Naive thymus-derived CD4-positive, alpha-beta T cell (primary cell): ENCODE data around the gene SMIM35. TPM values are rescaled to one million over a fixed set of nuclear protein-coding genes. Genes with fewer than 3 reads are reported as not detected.
"Not testable (repeated sequence)": the region's sequence is repeated elsewhere in the genome, so short reads cannot be mapped to it uniquely, and the experiment has no call there.

Source experiments
- ATAC-seq: fragments of 150-1000 bp; cut with Tn5 transposase; 2 replicates; pipeline ENCODE4 v1.10.0; 2021; ENCODE audit warnings: mild to moderate bottlenecking, moderate library complexity
- CTCF ChIA-PET: fragments of 350-600 bp; sonication (Branson Sonifier 250); formaldehyde crosslinking; loops from one replicate; lab custom pipeline; 2021; ENCODE audit warnings: antibody characterized with exemption; lab: Charles Lee
- POLR2A ChIA-PET: fragments of 350-600 bp; sonication (Branson Sonifier 250); formaldehyde crosslinking; loops from one replicate; lab custom pipeline; 2021; ENCODE audit warnings: antibody characterized with exemption, inconsistent platforms; lab: Charles Lee
- DNase-seq, 9 donors: peaks; one replicate each; pipeline versions ENCODE4 v3.0.0 to v3.0.0-alpha.2; 2020 to 2022; ENCODE audit warnings: mixed read lengths in 1 of 9
- H3K27ac ChIP-seq: one replicate; pipeline ENCODE4 v1.7.0; 2013; ENCODE audit warnings: mild to moderate bottlenecking, low read depth, low read length, moderate library complexity
- H3K27me3 ChIP-seq, 2 donors: one replicate each; pipeline ENCODE4 v1.7.0; 2013; ENCODE audit warnings: low read length in 2 of 2, mild to moderate bottlenecking in 2 of 2, moderate library complexity in 2 of 2; ENCODE audit not compliant: control insufficient read depth in 2 of 2, insufficient read depth in 2 of 2
- H3K36me3 ChIP-seq, 3 experiments: 1 replicate in 2 of 3; 2 replicates in 1 of 3; pipeline ENCODE4 v1.7.0; 2013; ENCODE audit warnings: low read length in 3 of 3, mild to moderate bottlenecking in 3 of 3, moderate library complexity in 1 of 3; ENCODE audit not compliant: insufficient read depth in 3 of 3, control insufficient read depth in 2 of 3
- H3K4me1 ChIP-seq, 2 donors: one replicate each; pipeline ENCODE4 v1.7.0; 2013; ENCODE audit warnings: low read length in 2 of 2, mild to moderate bottlenecking in 2 of 2, moderate library complexity in 1 of 2; ENCODE audit not compliant: control insufficient read depth in 2 of 2, insufficient read depth in 2 of 2
- H3K4me3 ChIP-seq: 2 replicates; pipeline ENCODE4 v1.7.0; 2013; ENCODE audit warnings: mild to moderate bottlenecking, low read length
- H3K9me3 ChIP-seq, 3 experiments: 1 replicate in 2 of 3; 2 replicates in 1 of 3; pipeline ENCODE4 v1.7.0; 2013; ENCODE audit warnings: low read length in 3 of 3; ENCODE audit not compliant: control insufficient read depth in 2 of 3
- H3K27ac Mint-ChIP-seq, 9 donors: one replicate each; pipeline ENCODE4 v1.8.0; 2020 to 2022; ENCODE audit warnings: mixed read lengths in 9 of 9, mild to moderate bottlenecking in 8 of 9, moderate library complexity in 5 of 9, inconsistent platforms in 2 of 9
- H3K27me3 Mint-ChIP-seq, 5 donors: one replicate each; pipeline ENCODE4 v1.8.0; 2021 to 2022; ENCODE audit warnings: mixed read lengths in 5 of 5, mild to moderate bottlenecking in 1 of 5
- H3K36me3 Mint-ChIP-seq, 5 donors: one replicate each; pipeline ENCODE4 v1.8.0; 2020 to 2022; ENCODE audit warnings: mixed read lengths in 5 of 5, mild to moderate bottlenecking in 3 of 5, inconsistent platforms in 1 of 5
- H3K4me1 Mint-ChIP-seq, 7 donors: one replicate each; pipeline ENCODE4 v1.8.0; 2020 to 2022; ENCODE audit warnings: mixed read lengths in 7 of 7, mild to moderate bottlenecking in 3 of 7, inconsistent platforms in 1 of 7
- H3K4me3 Mint-ChIP-seq, 10 donors: one replicate each; pipeline ENCODE4 v1.8.0; 2020 to 2022; ENCODE audit warnings: mild to moderate bottlenecking in 10 of 10, mixed read lengths in 10 of 10, moderate library complexity in 6 of 10, inconsistent platforms in 2 of 10
- H3K9me3 Mint-ChIP-seq, 11 donors: one replicate each; pipeline ENCODE4 v1.8.0; 2020 to 2022; ENCODE audit warnings: mixed read lengths in 11 of 11, mild to moderate bottlenecking in 4 of 11, inconsistent platforms in 1 of 11, moderate library complexity in 1 of 11
- intact Hi-C, 2 donors: fragments of 100-400 bp; cut with micrococcal nuclease; formaldehyde crosslinking; loops; one replicate each; pipeline ENCODE4 v1.15.1; 2023
- polyA plus RNA-seq, 2 donors: library from polyadenylated mRNA; unstranded; fragments of 300-500 nt; fragmentation: Illumina TruSeq; gene quantifications; one replicate each; pipeline ENCODE4 v1.2.3, GENCODE V29; 2021
- total RNA-seq, 6 experiments: library from RNA in 5 of 6; stranded (reverse) in 5 of 6; gene quantifications; 1 replicate in 5 of 6; 2 replicates in 1 of 6; pipeline ENCODE4 v1.2.3 and lab custom pipeline; 2021 to 2026

Gene SMIM35
- total and polyA plus RNA-seq, 7 experiments from 2014 or later = 0.11 to 0.60 (median 0.28) TPM; not detected in 3

DNA sequence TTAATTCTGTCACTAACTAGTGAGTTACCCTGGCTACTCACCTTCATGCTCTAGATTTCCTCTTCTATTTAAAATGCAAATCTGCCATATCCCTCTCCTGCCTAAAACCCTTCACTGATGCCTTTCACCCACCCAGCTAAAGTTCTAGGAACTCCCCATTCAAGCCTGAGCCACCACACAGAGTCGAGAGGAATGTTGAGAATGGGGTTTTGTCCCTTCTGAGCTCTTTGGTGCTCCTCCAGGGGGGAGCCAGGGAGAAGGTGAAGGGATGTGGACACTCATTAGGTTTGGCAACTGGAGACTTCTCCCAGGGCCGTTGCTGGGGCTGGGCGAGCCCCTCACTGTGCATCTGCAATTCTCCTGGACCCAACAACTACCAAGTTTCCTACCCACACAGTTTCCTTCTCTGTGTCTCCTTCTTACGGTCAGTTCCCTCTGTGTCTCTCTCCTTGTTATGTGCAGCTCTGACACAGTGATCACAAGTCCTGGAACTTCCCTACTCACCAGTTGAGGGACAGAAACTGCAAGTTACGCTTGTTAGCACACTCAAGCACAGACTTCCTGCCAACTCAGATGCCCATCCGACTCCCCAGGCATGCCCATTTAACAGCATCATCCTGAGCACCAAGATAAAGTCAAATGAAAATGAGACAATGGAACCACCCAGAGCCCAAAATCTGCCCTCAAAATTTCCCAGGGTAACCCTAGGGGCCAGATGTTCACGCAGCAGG, 107.1 kb downstream of the SMIM35 start:
- no peaks in the 10 kb centered on the region for H3K27me3 ChIP-seq
- intact Hi-C loops = no loop called here
- ChIA-PET CTCF (interaction anchor here (1.0 to 2.3 kb wide), 4 partner anchors 9 to 32 kb away, joined by 4 to 10 read pairs (median 8); no protein-coding TSS in a partner anchor), POLR2A (interaction anchor here (0.8 to 16.0 kb wide), 13 partner anchors 8 to 72 kb away, joined by 3 to 302 read pairs (median 4); partner anchors contain the start of gene IL10RA)
- H3K36me3 ChIP-seq = no peaks in the 10 kb centered on the region
- H3K36me3 Mint-ChIP-seq = peaks cover 0 to 60% (median 7%) of the 10 kb centered on the region in 5 donors
- H3K4me3 Mint-ChIP-seq = peak overlapping the region in 8 of 10 donors; percentile 14 to 55 (median 32)
- H3K4me1 ChIP-seq = peaks cover 35 to 42% of the 10 kb centered on the region in 2 donors
- peaks cover 39 to 79% (median 69%) of the 10 kb centered on the region in 7 donors for H3K4me1 Mint-ChIP-seq
- peak; percentile 85 for ATAC-seq
- no peaks in the 10 kb centered on the region for H3K9me3 ChIP-seq
- no peak for DNase-seq
- no peaks in the 10 kb centered on the region for H3K27me3 Mint-ChIP-seq
- peak overlapping the region in 8 of 9 donors; percentile 12 to 76 (median 71) for H3K27ac Mint-ChIP-seq
- peaks cover 0 to 14% (median 2%) of the 10 kb centered on the region in 11 donors for H3K9me3 Mint-ChIP-seq
- H3K27ac ChIP-seq = no peak overlapping the region
- H3K4me3 ChIP-seq = no peak overlapping the region

DNA sequence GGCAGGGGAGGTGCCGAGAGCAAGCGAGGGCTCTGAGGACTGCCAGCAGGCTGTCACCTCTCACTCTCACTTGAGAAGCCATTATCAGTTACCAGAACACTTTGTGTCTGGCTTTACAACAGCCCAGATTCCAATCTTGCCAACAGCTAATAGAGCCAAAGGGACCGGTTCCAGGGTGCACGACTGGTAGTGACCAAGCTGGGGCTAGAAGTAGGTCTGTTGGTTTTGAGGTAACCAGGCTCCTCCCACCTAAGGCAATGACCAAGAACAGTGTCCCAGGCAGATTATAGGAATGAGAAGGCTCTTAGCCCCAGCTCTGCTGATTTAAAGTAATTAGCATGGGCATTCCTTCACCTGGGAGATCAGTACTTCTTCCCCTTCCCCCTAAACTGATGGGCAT, 107.8 kb downstream of the SMIM35 start:
- ATAC-seq = no peak
- peaks cover 36 to 39% of the 10 kb centered on the region in 2 donors for H3K4me1 ChIP-seq
- peak overlapping the region in 6 of 10 donors; percentile 14 to 55 (median 24) for H3K4me3 Mint-ChIP-seq

DNA sequence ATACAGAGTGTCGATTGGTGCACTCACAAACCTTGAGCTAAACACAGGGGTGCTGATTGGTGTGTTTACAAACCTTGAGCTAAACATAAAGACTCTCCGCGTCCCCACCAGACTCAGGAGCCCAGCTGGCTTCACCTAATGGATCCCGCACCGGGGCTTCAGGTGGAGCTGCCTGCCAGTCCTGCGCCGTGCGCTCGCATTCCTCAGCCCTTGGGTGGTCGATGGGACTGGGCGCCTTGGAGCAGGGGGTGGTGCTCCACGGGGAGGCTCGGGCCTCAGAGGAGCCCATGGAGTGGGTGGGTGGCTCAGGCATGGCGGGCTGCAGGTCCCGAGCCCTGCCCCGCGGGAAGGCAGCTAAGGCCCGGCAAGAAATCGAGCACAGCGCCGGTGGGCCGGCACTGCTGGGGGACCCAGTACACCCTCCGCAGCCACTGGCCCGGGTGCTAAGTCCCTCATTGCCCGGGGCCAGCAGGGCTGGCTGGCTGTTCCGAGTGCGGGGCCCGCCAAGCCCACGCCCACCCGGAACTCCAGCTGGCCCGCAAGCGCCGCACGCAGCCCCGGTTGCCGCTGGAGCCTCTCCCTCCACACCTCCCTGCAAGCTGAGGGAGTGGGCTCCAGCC, 108.4 kb downstream of the SMIM35 start:
- DNase-seq, H3K36me3 ChIP-seq, H3K27ac ChIP-seq, ATAC-seq, H3K27me3 Mint-ChIP-seq, H3K9me3 ChIP-seq, H3K27me3 ChIP-seq, intact Hi-C loops, H3K4me3 ChIP-seq: not testable (repeated sequence)
- ChIA-PET POLR2A (interaction anchor here (0.9 to 16.0 kb wide), 7 partner anchors 9 to 37 kb away, joined by 3 to 302 read pairs (median 4); partner anchors contain the start of gene IL10RA), CTCF (interaction anchor here (1.2 to 2.3 kb wide), 5 partner anchors 8 to 31 kb away, joined by 5 to 10 read pairs (median 8); partner anchors contain the start of gene IL10RA)
- H3K4me1 Mint-ChIP-seq = peaks cover 34 to 76% (median 70%) of the 10 kb centered on the region in 7 donors
- H3K27ac Mint-ChIP-seq = peak overlapping the region in 5 of 9 donors; percentile 54 to 94 (median 85)
- peaks cover 0 to 14% (median 2%) of the 10 kb centered on the region in 11 donors for H3K9me3 Mint-ChIP-seq
- peaks cover 0 to 59% (median 7%) of the 10 kb centered on the region in 5 donors for H3K36me3 Mint-ChIP-seq
- H3K4me3 Mint-ChIP-seq = peak overlapping the region in 8 of 10 donors; percentile 58 to 93 (median 81)
- peaks cover 37 to 41% of the 10 kb centered on the region in 2 donors for H3K4me1 ChIP-seq

More for the DNA sequence above, 107.8 kb downstream of the SMIM35 start:
- Mint-ChIP-seq H3K27me3 (no peaks in the 10 kb centered on the region), H3K4me1 (peaks cover 36 to 78% (median 71%) of the 10 kb centered on the region in 7 donors), H3K9me3 (peaks cover 0 to 14% (median 2%) of the 10 kb centered on the region in 11 donors), H3K36me3 (peaks cover 0 to 59% (median 7%) of the 10 kb centered on the region in 5 donors), H3K27ac (peak overlapping the region in 6 of 9 donors; percentile 59 to 76 (median 72))
- Histone ChIP-seq H3K36me3 (no peaks in the 10 kb centered on the region), H3K4me3 (no peak overlapping the region), H3K27me3 (no peaks in the 10 kb centered on the region), H3K27ac (no peak overlapping the region), H3K9me3 (no peaks in the 10 kb centered on the region)
- POLR2A ChIA-PET = interaction anchor here (0.8 to 16.0 kb wide), 9 partner anchors 8 to 72 kb away, joined by 3 to 302 read pairs (median 5); partner anchors contain the start of gene IL10RA
- CTCF ChIA-PET = interaction anchor here (1.0 to 2.3 kb wide), 4 partner anchors 9 to 32 kb away, joined by 4 to 10 read pairs (median 8); no protein-coding TSS in a partner anchor
- intact Hi-C loops = no loop called here
- DNase-seq = no peak

DNA sequence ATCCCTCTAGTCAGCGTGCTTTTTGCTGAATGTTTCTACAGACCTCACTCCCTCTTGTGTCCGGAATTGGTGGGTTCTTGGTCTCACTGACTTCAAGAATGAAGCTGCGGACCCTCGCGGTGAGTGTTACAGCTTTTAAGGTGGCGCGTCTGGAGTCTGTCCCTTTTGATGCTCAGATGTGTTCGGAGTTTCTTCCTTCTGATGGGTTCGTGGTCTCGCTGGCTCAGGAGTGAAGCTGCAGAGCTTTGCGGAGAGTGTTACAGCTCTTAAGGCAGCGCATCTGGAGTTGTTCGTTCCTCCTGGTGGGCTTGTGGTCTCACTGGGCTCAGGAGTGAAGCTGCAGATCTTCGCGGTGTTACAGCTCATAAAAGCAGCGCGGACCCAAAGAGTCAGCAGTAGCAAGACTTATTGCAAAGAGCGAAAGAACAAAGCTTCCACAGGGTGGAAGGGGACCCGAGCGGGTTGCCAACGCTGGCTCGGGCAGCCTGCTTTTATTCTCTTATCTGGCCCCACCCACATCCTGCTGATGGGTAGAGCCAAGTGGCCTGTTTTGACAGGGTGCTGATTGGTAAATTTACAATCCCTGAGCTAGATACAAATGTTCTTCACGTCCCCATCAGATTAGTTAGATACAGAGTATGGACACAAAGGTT, 109.0 kb downstream of the SMIM35 start:
- Mint-ChIP-seq H3K9me3 (peaks cover 0 to 14% (median 2%) of the 10 kb centered on the region in 11 donors), H3K4me3 (peak overlapping the region; percentile 58 to 93 (median 81)), H3K4me1 (peaks cover 38 to 76% (median 70%) of the 10 kb centered on the region in 7 donors), H3K27ac (peak overlapping the region; percentile 54 to 94 (median 86)), H3K36me3 (peaks cover 0 to 60% (median 7%) of the 10 kb centered on the region in 5 donors)
- H3K9me3 ChIP-seq, H3K36me3 ChIP-seq, intact Hi-C loops, H3K27me3 Mint-ChIP-seq, H3K27me3 ChIP-seq, H3K27ac ChIP-seq, H3K4me3 ChIP-seq, ATAC-seq: not testable (repeated sequence)
- DNase-seq = peak in 3 of 9 donors; percentile 24 to 29 (median 29)
- POLR2A ChIA-PET = interaction anchor here (1.1 to 16.0 kb wide), 4 partner anchors 9 to 25 kb away, joined by 3 to 302 read pairs (median 16); partner anchors contain the start of gene IL10RA
- H3K4me1 ChIP-seq = peaks cover 37 to 44% of the 10 kb centered on the region in 2 donors
- CTCF ChIA-PET = interaction anchor here (1.0 to 1.7 kb wide), 3 partner anchors 9 to 44 kb away, joined by 3 to 8 read pairs (median 5); partner anchors contain the start of gene IL10RA

DNA sequence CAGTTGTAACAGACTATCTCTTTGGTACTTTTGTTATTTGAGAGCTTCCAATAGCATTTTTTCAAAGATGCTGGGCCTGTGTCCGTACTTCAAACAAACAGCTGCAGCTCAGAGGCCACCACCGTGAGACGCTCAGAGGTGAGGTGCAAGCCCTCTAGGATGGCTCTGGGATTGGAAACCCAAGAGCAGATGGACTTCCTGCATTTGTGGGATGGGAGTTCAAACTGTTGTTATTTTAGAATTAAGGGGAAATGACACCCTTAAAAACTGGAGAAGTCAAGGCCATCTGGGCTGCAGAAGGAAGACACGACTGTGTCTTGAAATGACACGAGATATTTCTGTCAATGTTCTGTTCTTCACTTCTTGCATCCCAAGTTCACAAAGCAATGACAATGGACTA, 109.7 kb downstream of the SMIM35 start:
- H3K27ac ChIP-seq = no peak overlapping the region
- POLR2A ChIA-PET = interaction anchor here (4.6 to 16.0 kb wide), 2 partner anchors 10 to 24 kb away, joined by 28 to 302 read pairs; partner anchors contain the start of gene IL10RA
- CTCF ChIA-PET = interaction anchor here (1.0 to 1.7 kb wide), 3 partner anchors 26 to 76 kb away, joined by 3 to 8 read pairs (median 4); no protein-coding TSS in a partner anchor
- peak overlapping the region; percentile 44 to 93 (median 81) for H3K4me3 Mint-ChIP-seq
- H3K4me3 ChIP-seq = no peak overlapping the region
- peaks cover 41 to 48% of the 10 kb centered on the region in 2 donors for H3K4me1 ChIP-seq
- no peak for ATAC-seq
- H3K27me3 Mint-ChIP-seq = no peaks in the 10 kb centered on the region
- intact Hi-C loops = no loop called here
- DNase-seq = no peak
- no peaks in the 10 kb centered on the region for H3K9me3 ChIP-seq
- H3K36me3 Mint-ChIP-seq = peaks cover 0 to 63% (median 7%) of the 10 kb centered on the region in 5 donors
- H3K27ac Mint-ChIP-seq = peak overlapping the region in 8 of 9 donors; percentile 20 to 94 (median 86)
- peaks cover 0 to 14% (median 2%) of the 10 kb centered on the region in 11 donors for H3K9me3 Mint-ChIP-seq
- no peaks in the 10 kb centered on the region for H3K36me3 ChIP-seq
- no peaks in the 10 kb centered on the region for H3K27me3 ChIP-seq
- H3K4me1 Mint-ChIP-seq = peaks cover 45 to 80% (median 75%) of the 10 kb centered on the region in 7 donors
